HepG2 (cell line): ENCODE results near the gene PTPRM. TPM values are rescaled to one million over a fixed set of nuclear protein-coding genes. Genes with fewer than 3 reads are reported as not detected.

Experiments
- ATAC-seq: fragments of 200-7000 bp; cut with Tn5 transposase; 3 replicates; pipeline ENCODE4 v1.9.1; 2020; ENCODE audit warnings: mild to moderate bottlenecking, moderate library complexity
- BruUV-seq: library from RNA; stranded (reverse); fragments of 400-500 nt; replicated peaks from 2 replicates; lab custom pipeline; 2021; lab: Mats Ljungman, UMichigan
- CTCF ChIA-PET: fragments of 300-600 bp; formaldehyde crosslinking; extraction: SDS; loops from one replicate; lab custom pipeline; 2021; ENCODE audit warnings: low total read pairs, inconsistent platforms, low intra/inter-chr PET ratio; lab: Yijun Ruan, JAX
- POLR2A ChIA-PET: fragments of 350-600 bp; sonication (Branson Sonifier 250); formaldehyde crosslinking; loops from one replicate; lab custom pipeline; 2020; ENCODE audit warnings: antibody characterized with exemption, inconsistent platforms; lab: Yijun Ruan, JAX
- DNase-seq: peaks from one replicate; pipeline ENCODE4 v3.0.0-alpha.2; 2015; ENCODE audit warnings: low spot score
- FAIRE-seq: peaks from 3 replicates; lab custom pipeline; 2011; peaks lifted over from hg19 to GRCh38; lab: Jason Lieb, UNC
- H2AFZ ChIP-seq: one replicate; pipeline ENCODE4 v1.6.1; 2011; ENCODE audit warnings: low read length, inconsistent platforms
- H3K27ac ChIP-seq: fragments of 300-600 bp; 3 replicates; pipeline ENCODE4 v1.8.0; 2011; ENCODE audit warnings: mixed run types, mild to moderate bottlenecking, mixed read lengths, low read length, inconsistent platforms; ENCODE audit not compliant: insufficient read depth; ENCODE audit errors: extremely low read length
- H3K27me3 ChIP-seq, 2 experiments: fragments of 200-600 bp in 1 of 2; 2 replicates in 1 of 2; 3 replicates in 1 of 2; pipeline versions ENCODE4 v1.6.0 to v1.8.0; 2011; ENCODE audit warnings: low read length in 2 of 2, mild to moderate bottlenecking in 2 of 2, moderate library complexity in 2 of 2, inconsistent platforms in 1 of 2; ENCODE audit not compliant: insufficient read depth in 2 of 2, control insufficient read depth in 1 of 2
- H3K36me3 ChIP-seq, 2 experiments: fragments of 200-600 bp in 1 of 2; replicated peaks in 1 of 2; 2 replicates in 1 of 2; 3 replicates in 1 of 2; pipeline versions ENCODE4 v1.5.1 to v1.8.0; 2011; ENCODE audit warnings: low read length in 2 of 2, inconsistent platforms in 1 of 2; ENCODE audit not compliant: insufficient read depth in 2 of 2, control insufficient read depth in 1 of 2
- H3K4me1 ChIP-seq: 2 replicates; pipeline ENCODE4 v1.5.1; 2012; ENCODE audit warnings: low read length, inconsistent platforms; ENCODE audit not compliant: insufficient read depth
- H3K4me2 ChIP-seq: 2 replicates; pipeline ENCODE4 v1.6.0; 2011; ENCODE audit warnings: low read depth, low read length, inconsistent platforms
- H3K4me3 ChIP-seq, 3 experiments: fragments of 200-600 bp in 1 of 3; sonication (generic), shearing (Covaris generic) in 1 of 3; replicated peaks in 1 of 3; 2 replicates each; pipeline ENCODE4 v1.5.1; 2011 to 2016; ENCODE audit warnings: low read length in 3 of 3, inconsistent platforms in 2 of 3, low read depth in 2 of 3, mild to moderate bottlenecking in 2 of 3, control low read depth in 1 of 3, mixed read lengths in 1 of 3; ENCODE audit not compliant: insufficient read depth in 1 of 3
- H3K79me2 ChIP-seq: one replicate; pipeline ENCODE4 v1.6.1; 2011; ENCODE audit warnings: low read length, inconsistent platforms; ENCODE audit not compliant: insufficient read depth
- H3K9ac ChIP-seq: 2 replicates; pipeline ENCODE4 v1.6.0; 2011; ENCODE audit warnings: mild to moderate bottlenecking, low read depth, low read length, inconsistent platforms; ENCODE audit not compliant: insufficient read depth
- H3K9me3 ChIP-seq: 2 replicates; pipeline ENCODE4 v1.5.1; 2012; ENCODE audit warnings: mild to moderate bottlenecking, low read length
- H4K20me1 ChIP-seq: 2 replicates; pipeline ENCODE4 v1.6.0; 2011; ENCODE audit warnings: inconsistent platforms, mild to moderate bottlenecking, low read length, moderate library complexity; ENCODE audit not compliant: insufficient read depth
- BRD4 ChIP-seq: sonication (generic); formaldehyde crosslinking; IDR thresholded peaks from 2 replicates; pipeline ENCODE4 v1.4.0; 2020; ENCODE audit warnings: missing genetic modification reagents
- FOSL2 ChIP-seq: sonication (generic); formaldehyde crosslinking; IDR thresholded peaks from 2 replicates; pipeline ENCODE4 v1.4.0; 2020; ENCODE audit warnings: missing genetic modification reagents
- PAWR ChIP-seq: sonication (generic); formaldehyde crosslinking; IDR thresholded peaks from 2 replicates; pipeline ENCODE4 v1.4.0; 2020; ENCODE audit warnings: missing genetic modification reagents, mild to moderate bottlenecking, borderline replicate concordance
- XBP1 ChIP-seq: sonication (generic); formaldehyde crosslinking; IDR thresholded peaks from 2 replicates; pipeline ENCODE4 v1.5.0; 2020; ENCODE audit warnings: missing genetic modification reagents
- ZNF343 ChIP-seq: sonication (generic); formaldehyde crosslinking; IDR thresholded peaks from 2 replicates; pipeline ENCODE4 v1.4.0; 2020; ENCODE audit warnings: mild to moderate bottlenecking, missing genetic modification reagents
- ZNF713 ChIP-seq: sonication (generic); formaldehyde crosslinking; IDR thresholded peaks from 2 replicates; pipeline ENCODE4 v1.4.0; 2020; ENCODE audit warnings: mild to moderate bottlenecking, missing genetic modification reagents
- ZNF777 ChIP-seq: sonication (generic); formaldehyde crosslinking; IDR thresholded peaks from 2 replicates; pipeline ENCODE4 v1.4.0; 2020; ENCODE audit warnings: missing genetic modification reagents
- WGBS: methylation state at CpG from one replicate; pipeline ENCODE4 v1.1.6; 2017; ENCODE audit warnings: low lambda C conversion rate; 5-methylcytosine and 5-hydroxymethylcytosine counted together
- in situ Hi-C: cut with HindIII; loops from 2 replicates; pipeline ENCODE4 v1.10.0; 2017; ENCODE audit warnings: low pct_unique_long_range_greater_than_20kb; ENCODE audit not compliant: extremely low pct_ligation_motif_present
- intact Hi-C: fragments of 100-400 bp; cut with micrococcal nuclease; formaldehyde crosslinking; loops from one replicate; pipeline ENCODE4 v1.10.0; 2022; ENCODE audit not compliant: unreplicated experiment
- polyA plus RNA-seq, 8 experiments: library from polyadenylated mRNA; depleted of rRNA in 3 of 8; stranded (reverse) in 7 of 8; unstranded in 1 of 8; fragments of >200 nt; fragmentation: Illumina TruSeq in 4 of 8; extraction: Trizol in 4 of 8; gene quantifications; 2 replicates each; pipeline versions ENCODE4 v1.2.1 to v1.2.3, GENCODE V29; 2011 to 2016; ENCODE audit warnings: low read depth in 4 of 8, missing spikeins in 1 of 8, mixed read lengths in 1 of 8; ENCODE audit not compliant: insufficient read depth in 1 of 8
- total RNA-seq, 5 experiments: library from RNA; depleted of rRNA; stranded (reverse); fragments of >200 nt; fragmentation: Illumina TruSeq; extraction: Trizol; gene quantifications; 2 replicates each; pipeline ENCODE4 v1.2.3, GENCODE V29; 2016; ENCODE audit warnings: low read depth in 1 of 5
- TF ChIP-seq, protein P1 (sequence below): sonication (generic); formaldehyde crosslinking; IDR thresholded peaks from 2 replicates; pipeline ENCODE4 v1.4.0; 2020; ENCODE audit warnings: missing genetic modification reagents
- TF ChIP-seq, protein P2 (sequence below): sonication (generic); formaldehyde crosslinking; IDR thresholded peaks from 2 replicates; pipeline ENCODE4 v1.4.0; 2020; ENCODE audit warnings: missing genetic modification reagents

The PTPRM gene
- total and polyA plus RNA-seq, 2 of the 13 experiments (the other 11 are each of a cell fraction or from before 2014, with no cell fraction given): 12.6 to 108 TPM

DNA sequence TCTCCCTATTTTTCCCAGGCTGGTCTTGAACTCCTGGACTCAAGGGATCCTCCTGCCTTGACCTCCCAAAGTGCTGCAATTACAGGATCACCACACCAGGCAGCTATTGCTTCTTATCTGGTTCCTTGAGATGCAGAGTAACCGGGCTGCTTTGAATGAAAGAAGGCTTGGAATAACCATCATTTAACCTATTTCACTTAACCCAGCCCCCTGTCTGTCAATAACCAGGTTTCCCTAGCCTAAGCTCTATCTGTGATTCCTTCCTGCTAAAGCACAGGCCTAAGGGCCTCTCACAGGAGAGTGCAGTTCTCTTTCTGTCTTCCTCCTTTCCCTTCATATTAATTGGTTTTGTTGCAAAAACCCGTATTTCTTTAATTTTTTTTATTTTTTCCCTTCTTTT, 648.6 kb downstream of the PTPRM start (continued):
- TF ChIP-seq, protein P1, sequence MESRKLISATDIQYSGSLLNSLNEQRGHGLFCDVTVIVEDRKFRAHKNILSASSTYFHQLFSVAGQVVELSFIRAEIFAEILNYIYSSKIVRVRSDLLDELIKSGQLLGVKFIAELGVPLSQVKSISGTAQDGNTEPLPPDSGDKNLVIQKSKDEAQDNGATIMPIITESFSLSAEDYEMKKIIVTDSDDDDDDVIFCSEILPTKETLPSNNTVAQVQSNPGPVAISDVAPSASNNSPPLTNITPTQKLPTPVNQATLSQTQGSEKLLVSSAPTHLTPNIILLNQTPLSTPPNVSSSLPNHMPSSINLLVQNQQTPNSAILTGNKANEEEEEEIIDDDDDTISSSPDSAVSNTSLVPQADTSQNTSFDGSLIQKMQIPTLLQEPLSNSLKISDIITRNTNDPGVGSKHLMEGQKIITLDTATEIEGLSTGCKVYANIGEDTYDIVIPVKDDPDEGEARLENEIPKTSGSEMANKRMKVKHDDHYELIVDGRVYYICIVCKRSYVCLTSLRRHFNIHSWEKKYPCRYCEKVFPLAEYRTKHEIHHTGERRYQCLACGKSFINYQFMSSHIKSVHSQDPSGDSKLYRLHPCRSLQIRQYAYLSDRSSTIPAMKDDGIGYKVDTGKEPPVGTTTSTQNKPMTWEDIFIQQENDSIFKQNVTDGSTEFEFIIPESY: no peak
- no peak for TF ChIP-seq ZNF777 (CRISPR knock-in tag)
- TF ChIP-seq, all 625 proteins: peak for 0

DNA sequence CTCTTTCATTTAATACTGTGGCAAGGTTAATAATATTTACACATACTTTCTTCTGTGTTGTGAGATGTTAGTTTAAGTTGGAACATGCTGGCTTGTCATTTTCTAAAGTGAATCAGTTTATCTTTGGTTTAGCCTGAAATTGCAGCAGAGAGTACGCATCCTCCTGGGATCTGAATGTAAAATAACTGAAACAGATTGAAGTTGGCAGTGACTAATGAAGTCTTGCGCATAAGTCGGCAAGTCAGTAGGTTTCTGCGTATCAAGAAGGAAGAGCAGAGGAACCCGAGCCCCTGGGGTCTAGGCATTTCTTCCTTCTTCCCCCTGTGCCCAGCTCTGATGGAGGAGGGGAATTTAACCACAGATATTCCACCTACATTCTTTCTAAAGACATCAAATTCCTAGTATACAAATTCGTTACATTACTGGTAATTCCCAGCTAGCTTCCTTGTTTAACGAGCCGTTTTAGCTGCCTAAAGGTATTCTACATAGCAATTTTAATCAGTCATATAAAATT, 650.0 kb downstream of the PTPRM start:
- POLR2A ChIA-PET: no interaction called here
- Histone ChIP-seq H3K27ac (no peak overlapping the region), H3K4me3 (no peak overlapping the region), H3K36me3 (no peaks in the 10 kb centered on the region), H3K9me3 (no peaks in the 10 kb centered on the region), H3K4me2 (no peak overlapping the region), H4K20me1 (no peaks in the 10 kb centered on the region), H3K9ac (no peak overlapping the region), H2AFZ (no peak overlapping the region), H3K79me2 (no peaks in the 10 kb centered on the region), H3K27me3 (no peaks in the 10 kb centered on the region), H3K4me1 (no peaks in the 10 kb centered on the region)
- FAIRE-seq (no peak), ATAC-seq (no peak), DNase-seq (no peak)
- CTCF ChIA-PET: no interaction called here
- BruUV-seq: no TSS peak
- in situ Hi-C loops (no loop called here), intact Hi-C loops (no loop called here)
- 95% methylated on average over 8 of the region's 8 CpGs for WGBS
- TF ChIP-seq FOSL2: no peak

DNA sequence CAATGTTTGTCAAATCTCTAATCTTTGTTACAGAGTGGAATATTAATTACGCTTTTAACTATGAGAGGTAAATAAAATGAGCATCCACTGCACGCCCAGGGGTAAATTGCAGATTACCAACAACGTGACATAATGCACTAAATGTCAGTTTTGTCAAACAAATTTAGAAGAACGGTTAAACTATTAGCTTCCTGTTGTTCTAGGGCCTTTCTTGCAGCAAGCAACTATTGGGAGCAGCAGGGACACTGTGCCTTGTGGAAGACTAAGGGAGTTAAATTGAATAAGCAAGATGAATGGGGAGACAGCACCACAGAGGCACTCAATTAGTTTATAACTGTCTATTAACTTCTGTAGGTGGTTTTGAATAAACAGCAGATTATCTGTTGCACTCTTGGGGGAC, 651.1 kb downstream of the PTPRM start:
- Histone ChIP-seq H3K9ac (no peak overlapping the region), H3K4me1 (no peaks in the 10 kb centered on the region), H3K4me3 (no peak overlapping the region), H3K27me3 (no peaks in the 10 kb centered on the region), H3K79me2 (no peaks in the 10 kb centered on the region), H4K20me1 (no peaks in the 10 kb centered on the region), H3K4me2 (no peak overlapping the region), H2AFZ (no peak overlapping the region), H3K36me3 (no peaks in the 10 kb centered on the region), H3K27ac (no peak overlapping the region), H3K9me3 (no peaks in the 10 kb centered on the region)
- BruUV-seq: no TSS peak
- intact Hi-C loops: no loop called here
- 98% methylated on average over 4 of the region's 4 CpGs for WGBS
- ATAC-seq (no peak), DNase-seq (no peak), FAIRE-seq (no peak)
- POLR2A ChIA-PET: no interaction called here
- in situ Hi-C loops: no loop called here
- CTCF ChIA-PET: no interaction called here
- TF ChIP-seq ZNF343 (no peak), BRD4 (no peak), XBP1 (CRISPR knock-in tag) (no peak), PAWR (CRISPR knock-in tag) (no peak), ZNF713 (CRISPR knock-in tag) (no peak)
- TF ChIP-seq, protein P2, sequence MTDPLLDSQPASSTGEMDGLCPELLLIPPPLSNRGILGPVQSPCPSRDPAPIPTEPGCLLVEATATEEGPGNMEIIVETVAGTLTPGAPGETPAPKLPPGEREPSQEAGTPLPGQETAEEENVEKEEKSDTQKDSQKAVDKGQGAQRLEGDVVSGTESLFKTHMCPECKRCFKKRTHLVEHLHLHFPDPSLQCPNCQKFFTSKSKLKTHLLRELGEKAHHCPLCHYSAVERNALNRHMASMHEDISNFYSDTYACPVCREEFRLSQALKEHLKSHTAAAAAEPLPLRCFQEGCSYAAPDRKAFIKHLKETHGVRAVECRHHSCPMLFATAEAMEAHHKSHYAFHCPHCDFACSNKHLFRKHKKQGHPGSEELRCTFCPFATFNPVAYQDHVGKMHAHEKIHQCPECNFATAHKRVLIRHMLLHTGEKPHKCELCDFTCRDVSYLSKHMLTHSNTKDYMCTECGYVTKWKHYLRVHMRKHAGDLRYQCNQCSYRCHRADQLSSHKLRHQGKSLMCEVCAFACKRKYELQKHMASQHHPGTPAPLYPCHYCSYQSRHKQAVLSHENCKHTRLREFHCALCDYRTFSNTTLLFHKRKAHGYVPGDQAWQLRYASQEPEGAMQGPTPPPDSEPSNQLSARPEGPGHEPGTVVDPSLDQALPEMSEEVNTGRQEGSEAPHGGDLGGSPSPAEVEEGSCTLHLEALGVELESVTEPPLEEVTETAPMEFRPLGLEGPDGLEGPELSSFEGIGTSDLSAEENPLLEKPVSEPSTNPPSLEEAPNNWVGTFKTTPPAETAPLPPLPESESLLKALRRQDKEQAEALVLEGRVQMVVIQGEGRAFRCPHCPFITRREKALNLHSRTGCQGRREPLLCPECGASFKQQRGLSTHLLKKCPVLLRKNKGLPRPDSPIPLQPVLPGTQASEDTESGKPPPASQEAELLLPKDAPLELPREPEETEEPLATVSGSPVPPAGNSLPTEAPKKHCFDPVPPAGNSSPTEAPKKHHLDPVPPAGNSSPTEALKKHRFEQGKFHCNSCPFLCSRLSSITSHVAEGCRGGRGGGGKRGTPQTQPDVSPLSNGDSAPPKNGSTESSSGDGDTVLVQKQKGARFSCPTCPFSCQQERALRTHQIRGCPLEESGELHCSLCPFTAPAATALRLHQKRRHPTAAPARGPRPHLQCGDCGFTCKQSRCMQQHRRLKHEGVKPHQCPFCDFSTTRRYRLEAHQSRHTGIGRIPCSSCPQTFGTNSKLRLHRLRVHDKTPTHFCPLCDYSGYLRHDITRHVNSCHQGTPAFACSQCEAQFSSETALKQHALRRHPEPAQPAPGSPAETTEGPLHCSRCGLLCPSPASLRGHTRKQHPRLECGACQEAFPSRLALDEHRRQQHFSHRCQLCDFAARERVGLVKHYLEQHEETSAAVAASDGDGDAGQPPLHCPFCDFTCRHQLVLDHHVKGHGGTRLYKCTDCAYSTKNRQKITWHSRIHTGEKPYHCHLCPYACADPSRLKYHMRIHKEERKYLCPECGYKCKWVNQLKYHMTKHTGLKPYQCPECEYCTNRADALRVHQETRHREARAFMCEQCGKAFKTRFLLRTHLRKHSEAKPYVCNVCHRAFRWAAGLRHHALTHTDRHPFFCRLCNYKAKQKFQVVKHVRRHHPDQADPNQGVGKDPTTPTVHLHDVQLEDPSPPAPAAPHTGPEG (CRISPR knock-in tag): no peak
